Left ventricle myocardium inferior (tissue), 1 donor: ENCODE data around the gene FAXC. TPM values are rescaled to one million over a fixed set of nuclear protein-coding genes. Genes with fewer than 3 reads are reported as not detected.
A peak's percentile ranks its signal among the peaks of the same experiment; 100 is the strongest.

Experiments used
- DNase-seq: peaks from one replicate; pipeline ENCODE4 v3.0.0-alpha.2; 2020
- H3K27ac ChIP-seq: fragments of 200-600 bp; replicated peaks from 2 replicates; pipeline ENCODE4 v1.8.0; 2021
- H3K27me3 ChIP-seq: fragments of 200-600 bp; 2 replicates; pipeline ENCODE4 v1.8.0; 2021; ENCODE audit warnings: low read depth
- H3K36me3 ChIP-seq: fragments of 200-600 bp; 2 replicates; pipeline ENCODE4 v1.8.0; 2021
- H3K4me1 ChIP-seq: fragments of 200-600 bp; 2 replicates; pipeline ENCODE4 v1.8.0; 2021
- H3K4me3 ChIP-seq: fragments of 200-600 bp; 2 replicates; pipeline ENCODE4 v1.8.0; 2021; ENCODE audit warnings: mild to moderate bottlenecking, moderate library complexity
- H3K9me3 ChIP-seq: fragments of 200-600 bp; replicated peaks from 2 replicates; pipeline ENCODE4 v1.8.0; 2021
- CTCF ChIP-seq: fragments of 200-600 bp; IDR thresholded peaks from 2 replicates; pipeline ENCODE4 v1.8.0; 2021; ENCODE audit warnings: antibody characterized with exemption, mild to moderate bottlenecking, borderline replicate concordance
- intact Hi-C: fragments of 100-400 bp; cut with micrococcal nuclease; formaldehyde crosslinking; loops from one replicate; pipeline ENCODE4 v1.11.0; 2022
- total RNA-seq: library from RNA; stranded (reverse); fragmentation: NEBNext Ultra II Directional; extraction: Animal tissue kit (Norgen Biotek cat#: 25700); gene quantifications from one replicate; pipeline ENCODE4 v1.2.1, GENCODE V29; 2021
- donor health status: DM: no; HTN: yes; CAD: no; lungs with severe emphysema.

The FAXC gene
- total RNA-seq, 1 donor from 2014 or later: 0.49 TPM

- Histone ChIP-seq H3K9me3 (no peaks in the 10 kb centered on the region), H3K27ac (no peak overlapping the region)
- DNase-seq: no peak
These were observed 17.9 kb downstream of the FAXC start for GRCh38 chr6:99331531-99331930.

DNA sequence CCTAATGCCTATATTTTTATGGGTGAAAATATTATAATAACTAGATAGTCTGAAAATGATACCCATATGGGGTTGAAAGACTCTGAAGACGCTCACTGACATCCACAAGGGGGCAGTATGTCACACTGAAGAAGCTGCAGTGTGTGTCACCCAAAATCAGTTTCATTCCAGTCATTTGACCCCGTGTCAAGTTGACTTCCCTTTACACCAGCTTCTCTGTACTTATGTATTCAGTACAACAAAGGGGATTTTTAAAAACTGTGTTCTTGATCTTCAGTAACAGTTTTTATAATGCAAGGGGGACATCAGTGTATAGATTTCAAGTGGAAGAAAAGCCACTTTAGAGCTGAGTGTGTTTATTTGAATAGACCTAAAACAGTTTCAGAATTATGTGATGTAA lies 19.3 kb downstream of the FAXC start:
- H3K4me3 ChIP-seq: no peak overlapping the region
- H3K36me3 ChIP-seq: no peaks in the 10 kb centered on the region
- TF ChIP-seq CTCF: peak; percentile 73
- intact Hi-C loops: no loop called here
- no peak for DNase-seq
- H3K27ac ChIP-seq: no peak overlapping the region
- peaks cover 33% of the 10 kb centered on the region for H3K27me3 ChIP-seq
- no peaks in the 10 kb centered on the region for H3K4me1 ChIP-seq
- no peaks in the 10 kb centered on the region for H3K9me3 ChIP-seq

More at GRCh38 chr6:99331531-99331930, 17.9 kb downstream of the FAXC start:
- H3K27me3 ChIP-seq: peaks cover 33% of the 10 kb centered on the region
- TF ChIP-seq CTCF: no peak
- no peak overlapping the region for H3K4me3 ChIP-seq
- intact Hi-C loops: no loop called here
- H3K36me3 ChIP-seq: no peaks in the 10 kb centered on the region
- no peaks in the 10 kb centered on the region for H3K4me1 ChIP-seq

DNA sequence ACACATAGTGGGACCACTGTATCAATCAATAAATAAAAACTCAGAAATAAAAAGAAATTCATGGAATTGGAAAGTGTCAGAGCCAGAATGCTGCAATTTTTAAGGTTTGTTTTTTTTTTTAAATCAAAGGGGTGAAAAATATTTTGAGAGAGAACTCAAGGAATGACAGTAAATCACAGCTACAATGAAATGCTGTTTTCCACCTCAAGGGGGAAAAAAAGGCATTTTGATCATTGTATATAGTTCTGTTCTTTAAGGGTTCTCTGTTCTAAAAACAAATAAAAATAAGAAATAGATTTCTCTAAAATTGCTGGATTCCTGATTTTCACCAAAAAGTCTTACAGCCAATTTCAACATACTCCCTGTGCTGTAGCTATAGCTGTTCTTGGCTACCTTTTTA lies 24.5 kb downstream of the FAXC start:
- intact Hi-C loops: no loop called here
- H3K4me1 ChIP-seq: no peaks in the 10 kb centered on the region
- no peak overlapping the region for H3K27ac ChIP-seq
- no peak for TF ChIP-seq CTCF
- H3K27me3 ChIP-seq: peaks cover 63% of the 10 kb centered on the region
- no peaks in the 10 kb centered on the region for H3K9me3 ChIP-seq
- H3K36me3 ChIP-seq: no peaks in the 10 kb centered on the region
- DNase-seq: no peak
- no peak overlapping the region for H3K4me3 ChIP-seq

- Histone ChIP-seq H3K27me3 (peaks cover 32% of the 10 kb centered on the region), H3K4me3 (no peak overlapping the region), H3K4me1 (no peaks in the 10 kb centered on the region), H3K9me3 (no peaks in the 10 kb centered on the region), H3K36me3 (no peaks in the 10 kb centered on the region), H3K27ac (no peak overlapping the region)
- no peak for TF ChIP-seq CTCF
- DNase-seq: no peak
- intact Hi-C loops: no loop called here
These were observed 30.9 kb downstream of the FAXC start for GRCh38 chr6:99318566-99318965.

DNA sequence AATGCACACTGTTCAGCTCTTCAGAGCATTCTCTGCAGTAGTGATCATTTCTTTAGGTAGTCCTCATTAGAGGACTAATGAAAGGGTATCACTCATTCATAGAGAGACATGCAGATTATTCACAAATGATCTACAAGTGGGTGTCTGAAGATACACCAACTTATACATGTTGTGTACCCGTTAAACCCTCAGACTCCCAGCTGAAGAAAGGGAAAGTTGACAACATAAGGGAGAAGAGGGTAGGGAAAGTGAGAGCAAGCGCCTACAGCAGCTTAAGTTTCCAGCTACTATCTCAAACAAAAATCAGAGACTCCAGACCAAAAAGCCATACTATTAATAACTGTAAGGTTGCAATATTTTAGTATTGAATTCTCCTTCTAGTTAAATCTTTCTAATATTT lies 37.1 kb downstream of the FAXC start:
- intact Hi-C loops: no loop called here
- no peak for DNase-seq
- no peak overlapping the region for H3K27ac ChIP-seq
- H3K9me3 ChIP-seq: no peaks in the 10 kb centered on the region
- no peak overlapping the region for H3K4me3 ChIP-seq
- no peak for TF ChIP-seq CTCF
- no peaks in the 10 kb centered on the region for H3K36me3 ChIP-seq
- peaks cover 13% of the 10 kb centered on the region for H3K27me3 ChIP-seq
- H3K4me1 ChIP-seq: no peaks in the 10 kb centered on the region

- no peak for TF ChIP-seq CTCF
- no peak for DNase-seq
- intact Hi-C loops: no loop called here
- H3K27ac ChIP-seq: no peak overlapping the region
- H3K27me3 ChIP-seq: peaks cover 20% of the 10 kb centered on the region
- no peaks in the 10 kb centered on the region for H3K36me3 ChIP-seq
- H3K9me3 ChIP-seq: no peaks in the 10 kb centered on the region
- no peak overlapping the region for H3K4me3 ChIP-seq
- H3K4me1 ChIP-seq: no peaks in the 10 kb centered on the region
These were observed 38.9 kb downstream of the FAXC start for GRCh38 chr6:99310553-99310952.
